Immature natural killer cell (primary cell): ENCODE data around the gene HSD11B1L. TPM values are rescaled to one million over a fixed set of nuclear protein-coding genes. Genes with fewer than 3 reads are reported as not detected.
"Not testable (repeated sequence)": the region's sequence is repeated elsewhere in the genome, so short reads cannot be mapped to it uniquely, and the experiment has no call there.

ENCODE experiments used
- DNase-seq, 3 donors: peaks; one replicate each; pipeline ENCODE4 v3.0.0; 2022; ENCODE audit warnings: mixed read lengths in 1 of 3
- H3K27ac Mint-ChIP-seq, 6 donors: one replicate each; pipeline ENCODE4 v1.8.0; 2020; ENCODE audit warnings: mixed read lengths in 6 of 6, mild to moderate bottlenecking in 5 of 6, inconsistent platforms in 4 of 6, moderate library complexity in 3 of 6
- H3K27me3 Mint-ChIP-seq, 3 donors: one replicate each; pipeline ENCODE4 v1.8.0; 2020 to 2021; ENCODE audit warnings: low read depth in 3 of 3, mild to moderate bottlenecking in 3 of 3, mixed read lengths in 3 of 3, moderate library complexity in 3 of 3, inconsistent platforms in 1 of 3
- H3K36me3 Mint-ChIP-seq, 3 donors: one replicate each; pipeline ENCODE4 v1.8.0; 2020; ENCODE audit warnings: mixed read lengths in 3 of 3, inconsistent platforms in 2 of 3, mild to moderate bottlenecking in 2 of 3
- H3K4me1 Mint-ChIP-seq, 2 donors: one replicate each; pipeline ENCODE4 v1.8.0; 2020; ENCODE audit warnings: inconsistent platforms in 2 of 2, mild to moderate bottlenecking in 2 of 2, mixed read lengths in 2 of 2, moderate library complexity in 1 of 2
- H3K4me3 Mint-ChIP-seq, 5 donors: one replicate each; pipeline ENCODE4 v1.8.0; 2020; ENCODE audit warnings: mild to moderate bottlenecking in 5 of 5, mixed read lengths in 5 of 5, inconsistent platforms in 3 of 5, moderate library complexity in 3 of 5
- H3K9me3 Mint-ChIP-seq, 6 donors: one replicate each; pipeline ENCODE4 v1.8.0; 2020; ENCODE audit warnings: mild to moderate bottlenecking in 6 of 6, mixed read lengths in 6 of 6, inconsistent platforms in 4 of 6, moderate library complexity in 3 of 6
- polyA plus RNA-seq, 3 donors: library from polyadenylated mRNA; unstranded; fragments of 300-500 nt; fragmentation: Illumina TruSeq; gene quantifications; one replicate each; pipeline ENCODE4 v1.2.3, GENCODE V29; 2021

Gene HSD11B1L
- polyA plus RNA-seq, 3 donors from 2014 or later = 2.0 to 3.1 (median 2.5) TPM

DNA sequence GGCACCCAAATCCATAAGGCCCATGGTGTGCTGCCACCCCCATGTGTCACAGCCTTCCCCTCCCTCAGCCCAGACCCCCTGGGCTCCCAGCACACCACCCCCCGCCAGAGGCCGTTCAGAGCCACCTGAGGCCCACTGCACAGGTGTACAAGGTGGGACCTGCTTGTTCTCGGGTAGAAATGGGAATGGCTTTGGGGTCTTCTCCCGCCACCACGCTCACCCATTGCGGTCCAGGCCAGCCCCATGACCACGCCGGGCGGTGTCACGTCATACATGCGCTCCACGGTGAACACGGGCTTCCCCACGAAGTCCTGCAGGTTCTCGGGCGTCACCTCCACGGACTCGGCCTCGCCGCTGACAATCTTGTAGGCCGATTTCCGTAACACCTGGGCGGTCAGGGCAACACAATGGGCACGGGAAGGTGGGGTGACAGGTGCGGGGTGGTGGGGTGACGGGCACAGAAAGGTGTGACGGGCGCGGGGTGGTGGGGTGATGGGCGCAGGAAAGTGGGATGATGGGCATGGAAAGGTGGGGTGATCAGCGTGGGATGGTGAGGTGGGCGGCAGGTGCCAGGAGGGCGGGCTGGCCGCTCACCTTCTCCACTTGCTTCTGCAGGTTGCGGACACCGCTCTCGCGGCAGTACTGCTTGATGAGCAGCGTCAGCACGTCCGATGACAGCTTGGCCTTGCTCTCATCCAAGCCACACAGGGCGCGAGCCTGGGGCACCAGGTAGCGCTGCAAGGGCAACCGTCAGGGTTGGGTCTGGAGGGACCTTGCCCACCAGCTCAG, 13.5 kb downstream of the HSD11B1L start:
- Mint-ChIP-seq H3K27ac (peak overlapping the region in 1 of 6 donors; percentile 14), H3K36me3 (peaks cover 0 to 4% (median 0%) of the 10 kb centered on the region in 3 donors)

DNA sequence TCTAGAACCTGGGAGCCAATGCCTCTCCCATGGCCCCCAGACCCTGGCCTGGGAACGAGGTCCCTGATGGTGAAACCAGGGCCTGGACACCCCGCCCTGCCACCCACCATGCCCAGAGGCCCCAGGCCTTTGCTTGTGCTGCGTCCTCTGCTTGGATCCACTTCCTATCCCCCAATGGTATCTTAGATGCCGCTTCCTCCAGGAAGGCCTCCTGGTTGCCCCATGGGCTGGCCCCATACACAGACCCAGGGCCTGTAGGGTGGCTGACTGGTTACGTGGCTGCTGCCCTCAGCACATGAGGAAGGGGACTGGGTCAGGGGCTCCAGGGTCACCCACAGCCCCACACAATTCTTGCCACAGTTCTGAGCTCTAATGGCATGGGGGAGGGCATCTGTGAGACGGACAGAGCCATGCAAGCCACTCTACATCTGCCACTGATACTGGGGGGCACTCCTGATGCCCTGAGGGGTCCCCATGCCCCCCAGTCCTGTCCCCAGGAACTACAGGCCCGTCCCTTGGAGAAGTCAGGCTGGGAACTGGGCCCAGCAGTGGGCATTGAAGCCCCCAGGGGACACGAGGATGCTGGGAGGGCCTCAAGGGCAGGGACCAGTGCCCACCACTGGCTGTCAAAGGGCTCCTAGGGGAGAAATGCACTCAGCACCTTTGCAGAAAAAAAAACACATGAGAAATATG, 14.3 kb downstream of the HSD11B1L start:
- H3K27ac Mint-ChIP-seq = no peak overlapping the region
- H3K4me1 Mint-ChIP-seq = peaks cover 12 to 19% of the 10 kb centered on the region in 2 donors

More for the DNA sequence above, 13.5 kb downstream of the HSD11B1L start:
- H3K27me3 Mint-ChIP-seq = peaks cover 7 to 23% (median 16%) of the 10 kb centered on the region in 3 donors
- H3K4me3 Mint-ChIP-seq = no peak overlapping the region
- H3K4me1 Mint-ChIP-seq = peaks cover 18 to 24% of the 10 kb centered on the region in 2 donors
- DNase-seq = no peak
- no peaks in the 10 kb centered on the region for H3K9me3 Mint-ChIP-seq

DNA sequence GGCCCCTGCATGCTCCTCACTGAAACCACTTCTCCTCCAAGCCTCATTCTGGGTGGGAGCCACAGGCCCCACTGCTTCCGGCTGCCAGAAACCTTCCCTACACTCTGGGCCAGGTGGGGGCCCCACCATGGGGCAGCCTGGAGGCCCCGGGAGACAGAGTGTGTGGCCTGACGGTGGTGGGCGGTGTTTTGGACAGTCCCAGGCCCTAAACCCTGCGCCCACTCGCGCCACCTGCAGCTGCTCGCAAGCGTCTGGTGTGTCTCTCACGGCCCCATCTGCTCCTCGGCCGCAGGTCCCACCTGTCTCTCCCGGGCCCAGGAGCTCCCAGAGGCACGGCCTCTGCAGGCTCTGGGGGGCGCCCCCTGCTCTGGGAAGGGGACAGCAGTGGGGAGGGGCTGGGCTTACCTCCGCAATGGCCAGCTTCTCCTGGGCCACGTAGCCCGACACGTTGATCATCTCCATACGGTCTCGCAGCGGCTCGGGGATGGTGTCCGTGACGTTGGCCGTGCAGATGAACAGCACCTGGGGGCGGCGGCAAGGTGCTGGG, 14.9 kb downstream of the HSD11B1L start:
- Mint-ChIP-seq H3K36me3 (peaks cover 0 to 4% (median 0%) of the 10 kb centered on the region in 3 donors), H3K27ac (no peak overlapping the region), H3K9me3 (no peaks in the 10 kb centered on the region), H3K4me1 (peaks cover 6 to 14% of the 10 kb centered on the region in 2 donors), H3K4me3 (no peak overlapping the region), H3K27me3 (peaks cover 0 to 13% (median 6%) of the 10 kb centered on the region in 3 donors)
- no peak for DNase-seq

More for the DNA sequence above, 14.3 kb downstream of the HSD11B1L start:
- Mint-ChIP-seq H3K4me3 (no peak overlapping the region), H3K27me3 (peaks cover 3 to 18% (median 12%) of the 10 kb centered on the region in 3 donors), H3K9me3 (no peaks in the 10 kb centered on the region), H3K36me3 (peaks cover 0 to 4% (median 0%) of the 10 kb centered on the region in 3 donors)
- no peak for DNase-seq

DNA sequence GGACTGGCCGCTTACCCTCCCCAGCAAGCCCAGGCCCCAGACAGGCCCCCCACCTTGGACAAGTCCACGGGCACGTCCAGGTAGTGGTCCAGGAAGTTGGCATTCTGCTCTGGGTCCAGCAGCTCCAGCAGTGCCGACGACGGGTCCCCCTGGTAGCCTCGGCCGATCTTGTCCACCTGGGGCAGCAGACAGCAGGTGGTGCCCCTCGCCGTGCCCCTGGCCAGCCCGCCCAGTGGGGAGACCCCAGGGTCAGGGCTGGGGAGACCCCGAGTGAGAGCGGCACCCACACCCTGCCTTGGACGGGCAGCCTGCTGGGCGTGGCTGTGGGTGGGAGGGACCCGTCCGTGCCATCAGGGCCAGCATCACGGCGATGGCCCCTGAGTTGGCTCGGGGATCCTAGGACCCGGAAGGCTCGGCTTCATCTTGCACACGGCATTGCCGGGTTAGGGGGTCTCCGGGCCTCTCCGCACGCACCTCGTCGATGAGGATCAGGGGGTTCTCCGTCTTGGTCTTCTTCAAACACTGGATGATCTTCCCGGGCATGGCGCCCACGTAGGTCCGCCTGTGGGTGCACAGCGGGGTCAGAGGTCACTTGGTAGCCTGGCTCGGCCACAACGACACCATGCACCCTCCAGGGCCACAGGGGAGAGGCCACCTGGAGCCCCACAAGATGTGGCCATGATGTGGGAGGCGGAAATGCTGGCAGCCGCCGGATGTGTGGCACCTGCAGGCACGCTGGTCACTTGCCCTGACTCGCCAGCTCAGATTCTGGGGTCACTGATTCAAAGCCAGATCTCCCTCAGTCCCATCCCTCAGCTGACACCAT, 15.6 kb downstream of the HSD11B1L start:
- Mint-ChIP-seq H3K36me3 (peaks cover 0 to 4% (median 0%) of the 10 kb centered on the region in 3 donors), H3K4me1 (peaks cover 0 to 9% of the 10 kb centered on the region in 2 donors), H3K27ac (no peak overlapping the region), H3K4me3 (no peak overlapping the region), H3K27me3 (peaks cover 0 to 9% (median 6%) of the 10 kb centered on the region in 3 donors), H3K9me3 (no peaks in the 10 kb centered on the region)
- DNase-seq = no peak

DNA sequence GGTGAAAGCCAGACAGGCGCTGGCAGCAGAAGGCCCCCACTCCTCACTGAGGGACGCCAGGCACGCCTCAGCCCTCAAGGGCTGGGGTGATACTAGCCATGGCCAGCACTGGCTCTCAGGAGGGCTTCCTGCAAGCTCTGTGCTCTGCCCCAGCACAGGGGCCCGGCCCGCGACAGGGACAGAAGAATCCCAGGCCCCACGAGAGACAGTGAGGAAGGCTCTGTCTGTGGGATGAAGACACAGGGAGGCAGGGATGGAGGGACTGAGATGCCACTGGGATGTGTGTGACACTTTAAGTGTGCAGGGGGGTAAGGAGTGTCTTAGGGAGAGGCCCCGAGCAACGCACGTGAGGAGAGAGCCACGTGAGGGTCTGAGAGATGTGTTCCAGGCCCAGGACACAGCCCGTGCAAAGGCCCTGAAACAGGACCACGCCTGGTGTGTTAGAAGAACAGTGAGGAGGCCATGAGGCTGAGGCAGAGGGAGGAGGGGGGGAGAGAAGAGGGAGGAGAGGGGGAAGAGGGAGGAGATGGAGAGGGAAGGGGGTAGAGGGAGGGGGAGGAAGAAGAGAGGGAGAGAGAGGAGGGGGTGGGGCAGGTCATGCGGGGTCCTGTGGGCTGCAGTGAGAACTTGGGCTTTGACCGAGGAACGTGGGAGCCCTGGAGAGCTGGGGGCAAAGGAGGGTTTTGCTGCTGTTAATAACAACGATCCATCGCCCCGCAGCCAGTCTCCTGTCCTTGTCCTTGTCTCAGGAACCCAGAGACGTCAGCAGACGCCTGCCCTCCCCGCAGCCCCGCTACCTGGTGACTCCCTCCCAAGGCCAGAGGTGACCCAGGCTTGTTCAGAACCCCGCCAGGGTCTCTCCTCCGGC, 16.4 kb downstream of the HSD11B1L start:
- H3K4me3 Mint-ChIP-seq = no peak overlapping the region
- H3K9me3 Mint-ChIP-seq = no peaks in the 10 kb centered on the region
- DNase-seq = no peak
- peaks cover 0 to 7% of the 10 kb centered on the region in 2 donors for H3K4me1 Mint-ChIP-seq
- H3K36me3 Mint-ChIP-seq = peaks cover 0 to 4% (median 0%) of the 10 kb centered on the region in 3 donors
- H3K27me3 Mint-ChIP-seq = peaks cover 1 to 11% (median 3%) of the 10 kb centered on the region in 3 donors
- H3K27ac Mint-ChIP-seq = no peak overlapping the region

DNA sequence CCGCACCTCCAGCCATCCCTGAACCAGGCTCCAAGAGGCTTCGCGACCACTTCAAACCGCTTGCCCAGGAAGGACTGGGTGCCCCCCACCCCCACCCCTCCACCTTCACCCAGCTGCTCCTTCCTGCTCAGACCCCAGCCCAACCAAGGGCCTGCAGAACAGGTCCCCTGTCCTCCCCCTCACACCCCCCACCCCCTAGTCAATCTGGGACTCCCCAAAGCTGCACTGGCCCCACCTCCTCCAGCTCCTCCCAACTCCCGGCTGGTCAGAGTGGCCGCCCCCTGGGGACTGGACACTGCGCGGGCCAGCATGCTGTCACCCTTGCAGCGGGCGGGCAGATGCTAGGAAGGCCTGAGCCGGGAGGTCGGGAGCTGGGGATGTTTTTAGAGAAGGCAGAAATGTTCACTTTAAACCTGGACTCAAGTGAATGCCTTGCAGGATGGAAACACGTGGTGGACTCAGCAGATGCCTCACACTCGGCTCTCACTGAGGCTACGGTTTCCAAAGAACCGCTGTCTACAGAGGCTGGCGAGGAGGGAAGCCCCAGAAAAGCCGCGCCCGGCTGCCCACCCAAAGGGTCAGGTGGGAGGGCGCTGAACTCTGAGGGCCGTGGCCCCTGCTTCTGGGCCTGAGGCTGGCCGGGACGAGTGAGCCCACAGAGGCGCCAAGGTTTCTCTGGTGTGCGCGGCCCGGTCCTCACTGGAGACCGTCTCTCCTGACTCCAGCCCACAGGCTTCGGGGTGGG, 17.2 kb downstream of the HSD11B1L start:
- Mint-ChIP-seq H3K4me1 (peaks cover 0 to 2% of the 10 kb centered on the region in 2 donors), H3K36me3 (peaks cover 0 to 4% (median 0%) of the 10 kb centered on the region in 3 donors), H3K27ac (no peak overlapping the region), H3K4me3 (no peak overlapping the region), H3K27me3 (peaks cover 1 to 8% (median 3%) of the 10 kb centered on the region in 3 donors), H3K9me3 (no peaks in the 10 kb centered on the region)
- DNase-seq = no peak

DNA sequence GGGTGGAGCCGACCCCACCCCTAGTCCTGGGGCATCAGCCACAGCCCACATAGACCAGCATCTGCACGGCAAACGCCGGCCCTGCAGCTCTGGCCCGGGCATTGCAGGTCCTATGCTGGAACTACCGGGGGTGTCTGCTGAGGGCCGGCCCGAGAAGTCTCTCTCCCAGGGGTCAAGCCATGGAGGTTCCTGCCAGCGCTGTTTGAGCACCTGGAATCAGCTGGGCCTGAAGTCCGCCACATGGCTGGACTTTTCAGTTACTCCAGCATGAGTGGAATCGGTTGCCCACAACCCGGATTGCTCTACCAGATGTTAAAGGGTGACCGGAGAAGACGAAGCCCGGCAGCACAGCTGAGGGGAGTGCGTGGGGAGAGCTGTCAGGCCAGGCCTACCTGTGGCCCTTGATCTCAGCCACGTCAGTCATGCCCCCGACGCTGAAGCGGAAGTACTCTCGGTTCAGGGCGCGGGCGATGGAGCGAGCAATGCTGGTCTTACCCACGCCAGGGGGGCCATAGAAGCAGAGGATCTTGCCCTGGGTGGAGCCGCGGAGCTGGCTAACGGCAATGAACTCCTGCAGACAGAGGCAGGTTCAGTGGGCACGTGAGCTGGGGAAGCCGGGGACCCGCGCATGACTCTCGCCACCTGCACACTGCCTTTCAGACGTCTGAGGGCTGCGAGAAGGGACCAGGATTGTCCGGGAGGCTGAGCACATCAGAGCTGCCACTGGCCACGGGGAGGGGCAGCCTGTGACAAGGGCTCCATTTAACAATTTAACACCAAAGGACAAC, 18.0 kb downstream of the HSD11B1L start:
- no peak for DNase-seq
- Mint-ChIP-seq H3K4me1 (no peaks in the 10 kb centered on the region), H3K9me3 (no peaks in the 10 kb centered on the region), H3K27ac (no peak overlapping the region), H3K27me3 (peaks cover 3 to 8% (median 4%) of the 10 kb centered on the region in 3 donors), H3K36me3 (peaks cover 0 to 9% (median 0%) of the 10 kb centered on the region in 3 donors), H3K4me3 (no peak overlapping the region)

DNA sequence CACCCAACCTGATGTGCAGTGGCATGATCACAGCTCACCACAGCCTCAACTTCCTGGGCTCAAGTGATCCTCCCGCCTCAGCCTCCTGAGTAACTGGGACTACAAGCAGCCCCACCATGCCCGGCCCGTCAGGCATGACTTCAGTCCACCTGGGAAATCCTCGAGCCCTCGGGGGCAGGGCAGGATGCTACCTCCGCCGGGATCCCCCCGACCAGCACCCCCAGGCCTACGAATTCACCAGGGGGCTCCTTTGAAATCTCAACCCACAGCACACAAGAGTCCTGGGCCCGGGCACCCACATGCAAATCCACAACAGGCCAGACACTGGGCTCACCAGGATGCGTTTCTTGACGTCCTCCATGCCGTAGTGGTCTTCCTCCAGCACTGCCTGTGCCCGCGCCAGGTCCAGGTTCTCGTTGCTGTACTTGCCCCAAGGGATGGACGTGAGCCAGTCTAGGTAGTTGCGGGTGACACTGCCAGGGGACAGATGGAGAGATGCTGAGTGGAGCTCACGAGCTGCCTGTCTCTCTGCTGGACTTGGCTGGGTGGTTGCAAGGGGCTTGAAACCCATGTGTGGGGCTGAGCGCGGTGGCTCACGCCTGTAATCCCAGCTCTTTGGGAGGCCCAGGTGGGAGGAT, 19.7 kb downstream of the HSD11B1L start:
- H3K4me3 Mint-ChIP-seq = no peak overlapping the region
- H3K9me3 Mint-ChIP-seq = no peaks in the 10 kb centered on the region
- DNase-seq = no peak
- H3K27ac Mint-ChIP-seq = no peak overlapping the region
- H3K27me3 Mint-ChIP-seq = peaks cover 0 to 4% (median 4%) of the 10 kb centered on the region in 3 donors
- no peaks in the 10 kb centered on the region for H3K4me1 Mint-ChIP-seq
- H3K36me3 Mint-ChIP-seq = peaks cover 0 to 9% (median 0%) of the 10 kb centered on the region in 3 donors

DNA sequence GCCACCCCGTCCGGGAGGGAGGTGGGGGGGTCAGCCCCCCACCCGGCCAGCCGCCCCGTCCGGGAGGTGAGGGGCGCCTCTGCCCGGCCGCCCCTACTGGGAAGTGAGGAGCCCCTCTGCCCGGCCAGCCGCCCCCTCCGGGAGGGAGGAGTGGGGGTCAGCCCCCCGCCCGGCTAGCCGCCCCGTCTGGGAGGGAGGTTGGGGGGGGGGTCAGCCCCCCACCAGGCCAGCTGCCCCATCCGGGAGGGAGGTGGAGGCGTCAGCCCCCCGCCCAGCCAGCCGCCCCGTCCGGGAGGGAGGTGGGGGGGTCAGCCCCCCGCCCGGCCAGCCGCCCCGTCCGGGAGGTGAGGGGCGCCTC, 21.2 kb downstream of the HSD11B1L start:
- not testable (repeated sequence) for H3K9me3 Mint-ChIP-seq, H3K4me1 Mint-ChIP-seq, H3K27me3 Mint-ChIP-seq, H3K36me3 Mint-ChIP-seq, H3K4me3 Mint-ChIP-seq, DNase-seq, H3K27ac Mint-ChIP-seq

DNA sequence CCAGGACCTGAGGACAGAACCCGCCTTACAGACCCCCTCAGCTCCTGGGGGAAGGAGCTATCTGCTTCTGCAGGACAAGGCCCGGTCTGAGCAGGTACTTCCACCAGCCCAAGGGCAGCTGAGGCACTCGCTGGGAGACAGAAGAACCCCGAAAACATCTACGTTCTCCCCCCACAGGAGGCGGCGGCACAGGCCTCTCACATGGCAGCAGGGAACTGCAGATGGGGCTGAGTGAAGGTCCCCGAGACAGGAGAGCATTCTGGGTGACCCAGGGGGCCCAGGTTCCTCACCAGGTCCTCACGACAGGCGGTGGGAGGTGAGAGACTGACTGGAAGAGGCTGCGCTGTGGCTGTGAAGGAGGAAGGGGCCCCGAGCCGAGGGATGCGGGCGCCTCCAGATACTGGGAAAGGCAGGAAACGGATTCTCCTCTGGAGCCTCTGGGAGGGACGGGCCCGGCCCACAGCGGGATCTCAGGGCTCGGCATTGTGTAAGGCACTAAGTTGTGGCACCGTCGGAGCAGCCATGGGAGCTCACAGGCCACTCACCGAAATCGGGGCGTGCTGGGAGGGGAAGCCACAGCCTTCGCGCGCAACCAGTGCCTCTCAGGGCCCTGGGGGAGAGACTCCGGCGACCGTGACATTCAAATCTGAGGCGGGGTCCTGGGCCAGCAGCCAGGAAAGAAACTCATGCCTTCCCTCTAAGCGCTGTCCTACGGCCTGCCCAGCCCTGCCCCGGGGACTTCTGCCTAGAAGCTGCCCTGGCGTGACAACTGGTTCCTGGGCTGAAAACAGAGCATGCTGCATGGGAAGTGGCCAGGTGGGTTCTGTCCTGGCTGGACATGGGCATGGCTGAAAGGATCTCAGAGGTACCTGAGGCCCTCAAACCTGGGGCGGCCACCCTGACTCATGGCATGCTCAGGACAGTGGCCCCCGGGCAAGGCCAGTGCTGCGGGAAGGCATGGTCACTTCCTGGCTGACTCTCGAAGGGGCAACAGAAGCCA, 23.3 kb downstream of the HSD11B1L start:
- Mint-ChIP-seq H3K9me3 (no peaks in the 10 kb centered on the region), H3K4me3 (no peak overlapping the region), H3K36me3 (peaks cover 3 to 5% (median 4%) of the 10 kb centered on the region in 3 donors), H3K27me3 (peaks cover 0 to 6% (median 3%) of the 10 kb centered on the region in 3 donors), H3K4me1 (no peaks in the 10 kb centered on the region), H3K27ac (no peak overlapping the region)
- DNase-seq = no peak
